ENCODE data around the gene CACNB2. TPM values are rescaled to one million over a fixed set of nuclear protein-coding genes. Genes with fewer than 3 reads are reported as not detected.

CACNB2 gene
- polyA plus RNA-seq, 1 experiment, result 0.12 TPM

GRCh38 chr10:18367840-18368239, 227.6 kb downstream of the CACNB2 start:
- no peak for TF ChIP-seq CTCF (IDR thresholded peaks at IDR 0.05; ENCODE audit: insufficient read depth, low read depth, low read length)
- Histone ChIP-seq H3K27me3 (ENCODE audit: control insufficient read depth, insufficient read depth, low read length) (no peaks in the 10 kb centered on the region), H3K4me3 (ENCODE audit: low read depth, low read length) (no peak overlapping the region), H3K36me3 (ENCODE audit: control insufficient read depth, insufficient read depth, low read length) (no peaks in the 10 kb centered on the region)
- DNase-seq (ENCODE audit: low read depth), result no peak
- ChIA-PET CTCF (interaction anchor here (1.0 kb wide), 1 partner anchor 43 kb away, joined by 3 read pairs; no protein-coding TSS in a partner anchor), POLR2A (interaction anchor here (0.7 kb wide), 1 partner anchor 138 kb away, joined by 3 read pairs; no protein-coding TSS in a partner anchor)

GRCh38 chr10:18368273-18368672, 228.0 kb downstream of the CACNB2 start:
- DNase-seq (ENCODE audit: low read depth), result no peak
- H3K27me3 ChIP-seq (ENCODE audit: control insufficient read depth, insufficient read depth, low read length), result no peaks in the 10 kb centered on the region
- TF ChIP-seq CTCF (IDR thresholded peaks at IDR 0.05; ENCODE audit: insufficient read depth, low read depth, low read length), result no peak
- ChIA-PET POLR2A (interaction anchor here (0.7 kb wide), 1 partner anchor 138 kb away, joined by 3 read pairs; no protein-coding TSS in a partner anchor), CTCF (interaction anchor here (1.0 kb wide), 1 partner anchor 43 kb away, joined by 3 read pairs; no protein-coding TSS in a partner anchor)
- no peaks in the 10 kb centered on the region for H3K36me3 ChIP-seq (ENCODE audit: control insufficient read depth, insufficient read depth, low read length)
- no peak overlapping the region for H3K4me3 ChIP-seq (ENCODE audit: low read depth, low read length)

GRCh38 chr10:18368682-18369081, 228.5 kb downstream of the CACNB2 start:
- Histone ChIP-seq H3K4me3 (ENCODE audit: low read depth, low read length) (no peak overlapping the region), H3K27me3 (ENCODE audit: control insufficient read depth, insufficient read depth, low read length) (no peaks in the 10 kb centered on the region), H3K36me3 (ENCODE audit: control insufficient read depth, insufficient read depth, low read length) (no peaks in the 10 kb centered on the region)
- CTCF ChIA-PET, result no interaction called here
- no peak for TF ChIP-seq CTCF (IDR thresholded peaks at IDR 0.05; ENCODE audit: insufficient read depth, low read depth, low read length)
- DNase-seq (ENCODE audit: low read depth), result no peak
- POLR2A ChIA-PET, result no interaction called here

GRCh38 chr10:18369859-18370473, 229.7 kb downstream of the CACNB2 start:
- Histone ChIP-seq H3K27me3 (ENCODE audit: control insufficient read depth, insufficient read depth, low read length) (no peaks in the 10 kb centered on the region), H3K36me3 (ENCODE audit: control insufficient read depth, insufficient read depth, low read length) (no peaks in the 10 kb centered on the region), H3K4me3 (ENCODE audit: low read depth, low read length) (no peak overlapping the region)
- no peak for DNase-seq (ENCODE audit: low read depth)
- ChIA-PET POLR2A (no interaction called here), CTCF (no interaction called here)
- no peak for TF ChIP-seq CTCF (IDR thresholded peaks at IDR 0.05; ENCODE audit: insufficient read depth, low read depth, low read length)

GRCh38 chr10:18376650-18377049, 236.4 kb downstream of the CACNB2 start:
- no peaks in the 10 kb centered on the region for H3K27me3 ChIP-seq (ENCODE audit: control insufficient read depth, insufficient read depth, low read length)
- H3K36me3 ChIP-seq (ENCODE audit: control insufficient read depth, insufficient read depth, low read length), result no peaks in the 10 kb centered on the region
- DNase-seq (ENCODE audit: low read depth), result no peak
- no peak overlapping the region for H3K4me3 ChIP-seq (ENCODE audit: low read depth, low read length)
- POLR2A ChIA-PET, result no interaction called here
- TF ChIP-seq CTCF (IDR thresholded peaks at IDR 0.05; ENCODE audit: insufficient read depth, low read depth, low read length), result no peak
- CTCF ChIA-PET, result no interaction called here

Data from BJ (cell line).